ENCODE results near the gene ACAD8.

Gene ACAD8

GRCh38 chr11:134253188-134253993 lies at the start of gene ACAD8, which contains the start of gene THYN1:
Gene ACAD8, plus strand, starts transcription at chr11:134253568. Its CDS starts 33 bp downstream, at chr11:134253601.
Gene THYN1, minus strand, starts transcription at chr11:134253352. Its CDS starts 470 bp downstream, at chr11:134252882.
- DNase-seq (ENCODE audit: low spot score), result peak; percentile 96

- DNase-seq (ENCODE audit: low spot score), result no peak
Observed at GRCh38 chr11:134205729-134206128, 47.6 kb upstream of the ACAD8 start.

GRCh38 chr11:134206185-134206584 lies 47.2 kb upstream of the ACAD8 start:
- DNase-seq (ENCODE audit: low spot score), result no peak

GRCh38 chr11:134207538-134208239 lies 45.7 kb upstream of the ACAD8 start:
- DNase-seq (ENCODE audit: low spot score), result peak; percentile 65

- no peak for DNase-seq (ENCODE audit: low spot score)
Observed at GRCh38 chr11:134215836-134216235, 37.5 kb upstream of the ACAD8 start.

GRCh38 chr11:134216816-134217215 lies 36.6 kb upstream of the ACAD8 start:
- no peak for DNase-seq (ENCODE audit: low spot score)

- no peak for DNase-seq (ENCODE audit: low spot score)
Observed at GRCh38 chr11:134223121-134223520, 30.2 kb upstream of the ACAD8 start.

- peak; percentile 94 for DNase-seq (ENCODE audit: low spot score)
Observed at GRCh38 chr11:134223836-134224709, 29.3 kb upstream of the ACAD8 start, which contains the start of the genes NCAPD3 and VPS26B. Gene NCAPD3, minus strand, starts transcription at chr11:134223967. Its CDS starts 41 bp downstream, at chr11:134223926. Gene VPS26B, plus strand, starts transcription at chr11:134224671. Its CDS starts 452 bp downstream, at chr11:134225123.

- peak; percentile 42 for DNase-seq (ENCODE audit: low spot score)
Observed at GRCh38 chr11:134224710-134225664, 28.4 kb upstream of the ACAD8 start.

GRCh38 chr11:134226806-134227325 lies 26.5 kb upstream of the ACAD8 start:
- DNase-seq (ENCODE audit: low spot score), result no peak

GRCh38 chr11:134228625-134229024 lies 24.7 kb upstream of the ACAD8 start:
- DNase-seq (ENCODE audit: low spot score), result peak; percentile 41

GRCh38 chr11:134229126-134229790 lies 24.1 kb upstream of the ACAD8 start:
- no peak for DNase-seq (ENCODE audit: low spot score)

GRCh38 chr11:134230339-134230738 lies 23.0 kb upstream of the ACAD8 start:
- DNase-seq (ENCODE audit: low spot score), result no peak

GRCh38 chr11:134231958-134232659 lies 21.3 kb upstream of the ACAD8 start:
- DNase-seq (ENCODE audit: low spot score), result no peak

- no peak for DNase-seq (ENCODE audit: low spot score)
Observed at GRCh38 chr11:134233729-134234179, 19.6 kb upstream of the ACAD8 start.

GRCh38 chr11:134235399-134235798 lies 18.0 kb upstream of the ACAD8 start:
- DNase-seq (ENCODE audit: low spot score), result no peak

- no peak for DNase-seq (ENCODE audit: low spot score)
Observed at GRCh38 chr11:134236834-134237556, 16.4 kb upstream of the ACAD8 start.

- no peak for DNase-seq (ENCODE audit: low spot score)
Observed at GRCh38 chr11:134237557-134237922, 15.8 kb upstream of the ACAD8 start.

GRCh38 chr11:134238956-134239355 lies 14.4 kb upstream of the ACAD8 start:
- DNase-seq (ENCODE audit: low spot score), result no peak
